Subcutaneous abdominal adipose tissue (tissue), 5 donors: Measurements from ENCODE around the gene TPRG1.

ENCODE experiments used
- H3K27ac ChIP-seq: one replicate; pipeline ENCODE4 v1.7.0; 2013; ENCODE audit warnings: low read depth, mild to moderate bottlenecking, inconsistent platforms, low read length, moderate library complexity
- H3K27me3 ChIP-seq, 5 donors: one replicate each; pipeline ENCODE4 v1.7.0; 2013; ENCODE audit warnings: low read length in 5 of 5, inconsistent platforms in 1 of 5; ENCODE audit not compliant: control insufficient read depth in 5 of 5, insufficient read depth in 4 of 5
- H3K36me3 ChIP-seq, 5 donors: one replicate each; pipeline ENCODE4 v1.7.0; 2013; ENCODE audit warnings: low read length in 5 of 5; ENCODE audit not compliant: control insufficient read depth in 5 of 5, insufficient read depth in 5 of 5
- H3K4me1 ChIP-seq, 5 donors: one replicate each; pipeline ENCODE4 v1.7.0; 2013; ENCODE audit warnings: low read length in 5 of 5, mild to moderate bottlenecking in 3 of 5, moderate library complexity in 1 of 5; ENCODE audit not compliant: control insufficient read depth in 5 of 5, insufficient read depth in 5 of 5
- H3K4me3 ChIP-seq, 5 donors: one replicate each; pipeline ENCODE4 v1.7.0; 2013; ENCODE audit warnings: low read length in 5 of 5, low read depth in 1 of 5
- H3K9ac ChIP-seq, 5 donors: one replicate each; pipeline ENCODE4 v1.7.0; 2013; ENCODE audit warnings: low read length in 5 of 5, mild to moderate bottlenecking in 4 of 5, moderate library complexity in 3 of 5
- H3K9me3 ChIP-seq, 5 donors: one replicate each; pipeline ENCODE4 v1.7.0; 2013; ENCODE audit warnings: low read length in 5 of 5; ENCODE audit not compliant: control insufficient read depth in 5 of 5
- donor health status: healthy.
- donor health status: healthy.
- donor health status: healthy.
- donor health status: healthy.
- donor health status: healthy.

TPRG1 gene

GRCh38 chr3:189214651-189215050 lies 42.9 kb downstream of the TPRG1 start:
- Histone ChIP-seq H3K27me3 (no peaks in the 10 kb centered on the region), H3K4me1 (no peaks in the 10 kb centered on the region), H3K36me3 (peaks cover 0 to 47% (median 17%) of the 10 kb centered on the region in 5 donors), H3K27ac (no peak overlapping the region), H3K4me3 (no peak overlapping the region), H3K9ac (no peak overlapping the region), H3K9me3 (no peaks in the 10 kb centered on the region)

GRCh38 chr3:189222927-189223636 lies 51.3 kb downstream of the TPRG1 start:
- Histone ChIP-seq H3K9me3 (no peaks in the 10 kb centered on the region), H3K4me3 (no peak overlapping the region), H3K27me3 (no peaks in the 10 kb centered on the region), H3K36me3 (peaks cover 0 to 11% (median 6%) of the 10 kb centered on the region in 5 donors), H3K27ac (no peak overlapping the region), H3K9ac (no peak overlapping the region), H3K4me1 (no peaks in the 10 kb centered on the region)

- Histone ChIP-seq H3K4me3 (no peak overlapping the region), H3K36me3 (peaks cover 0 to 3% (median 0%) of the 10 kb centered on the region in 5 donors), H3K9me3 (no peaks in the 10 kb centered on the region), H3K27me3 (no peaks in the 10 kb centered on the region), H3K4me1 (no peaks in the 10 kb centered on the region), H3K9ac (no peak overlapping the region), H3K27ac (no peak overlapping the region)
Measured at GRCh38 chr3:189225431-189225830, 53.7 kb downstream of the TPRG1 start.

GRCh38 chr3:189227249-189227648 lies 55.5 kb downstream of the TPRG1 start:
- Histone ChIP-seq H3K4me1 (no peaks in the 10 kb centered on the region), H3K9me3 (no peaks in the 10 kb centered on the region), H3K4me3 (no peak overlapping the region), H3K27ac (no peak overlapping the region), H3K36me3 (peaks cover 0 to 3% (median 0%) of the 10 kb centered on the region in 5 donors), H3K9ac (no peak overlapping the region), H3K27me3 (no peaks in the 10 kb centered on the region)

GRCh38 chr3:189229196-189229828 lies 57.5 kb downstream of the TPRG1 start:
- Histone ChIP-seq H3K9ac (no peak overlapping the region), H3K9me3 (no peaks in the 10 kb centered on the region), H3K27ac (no peak overlapping the region), H3K36me3 (no peaks in the 10 kb centered on the region), H3K4me3 (no peak overlapping the region), H3K27me3 (no peaks in the 10 kb centered on the region), H3K4me1 (peaks cover 0 to 9% (median 5%) of the 10 kb centered on the region in 5 donors)

GRCh38 chr3:189232790-189233189 lies 61.0 kb downstream of the TPRG1 start:
- Histone ChIP-seq H3K4me1 (peaks cover 0 to 9% (median 5%) of the 10 kb centered on the region in 5 donors), H3K4me3 (no peak overlapping the region), H3K9ac (no peak overlapping the region), H3K9me3 (no peaks in the 10 kb centered on the region), H3K27ac (peak overlapping the region; percentile 34), H3K27me3 (no peaks in the 10 kb centered on the region), H3K36me3 (no peaks in the 10 kb centered on the region)

- Histone ChIP-seq H3K9ac (no peak overlapping the region), H3K4me1 (peaks cover 0 to 9% (median 5%) of the 10 kb centered on the region in 5 donors), H3K36me3 (no peaks in the 10 kb centered on the region), H3K27ac (peak overlapping the region; percentile 34), H3K27me3 (no peaks in the 10 kb centered on the region), H3K9me3 (no peaks in the 10 kb centered on the region), H3K4me3 (no peak overlapping the region)
Measured at GRCh38 chr3:189233225-189233858, 61.6 kb downstream of the TPRG1 start.

GRCh38 chr3:189235214-189235613 lies 63.4 kb downstream of the TPRG1 start:
- no peaks in the 10 kb centered on the region for H3K36me3 ChIP-seq
- no peak overlapping the region for H3K9ac ChIP-seq
- H3K27me3 ChIP-seq, result no peaks in the 10 kb centered on the region
- no peaks in the 10 kb centered on the region for H3K9me3 ChIP-seq
- no peak overlapping the region for H3K27ac ChIP-seq
- peaks cover 0 to 9% (median 5%) of the 10 kb centered on the region in 5 donors for H3K4me1 ChIP-seq
- no peak overlapping the region for H3K4me3 ChIP-seq

- Histone ChIP-seq H3K9me3 (no peaks in the 10 kb centered on the region), H3K27me3 (no peaks in the 10 kb centered on the region), H3K4me3 (no peak overlapping the region), H3K36me3 (no peaks in the 10 kb centered on the region), H3K27ac (no peak overlapping the region), H3K9ac (no peak overlapping the region), H3K4me1 (peaks cover 0 to 9% (median 5%) of the 10 kb centered on the region in 5 donors)
Measured at GRCh38 chr3:189236352-189236751, 64.6 kb downstream of the TPRG1 start.

- Histone ChIP-seq H3K36me3 (no peaks in the 10 kb centered on the region), H3K27ac (no peak overlapping the region), H3K9me3 (no peaks in the 10 kb centered on the region), H3K4me1 (peaks cover 0 to 7% (median 5%) of the 10 kb centered on the region in 5 donors), H3K9ac (no peak overlapping the region), H3K27me3 (no peaks in the 10 kb centered on the region), H3K4me3 (no peak overlapping the region)
Measured at GRCh38 chr3:189237526-189237925, 65.8 kb downstream of the TPRG1 start.
